T-cell (primary cell): ENCODE data around the gene ZNF784. TPM values are rescaled to one million over a fixed set of nuclear protein-coding genes. Genes with fewer than 3 reads are reported as not detected.

Source experiments
- ATAC-seq, 4 experiments: fragments of 200-7000 bp in 3 of 4; fragments of 150-1000 bp in 1 of 4; cut with Tn5 transposase; replicated peaks in 1 of 4; 1 replicate in 3 of 4; 2 replicates in 1 of 4; pipeline ENCODE4 v1.10.0; 2021; ENCODE audit warnings: moderate library complexity in 3 of 4, mild to moderate bottlenecking in 2 of 4, moderate number of reproducible peaks in 1 of 4
- CTCF ChIA-PET, 2 donors: fragments of 300-600 bp; sonication (Branson Sonifier 250); formaldehyde crosslinking; loops; one replicate each; lab custom pipeline; 2022; ENCODE audit warnings: antibody characterized with exemption in 2 of 2; lab: Charles Lee
- POLR2A ChIA-PET, 2 donors: fragments of 300-600 bp; sonication (Branson Sonifier 250); formaldehyde crosslinking; loops; one replicate each; lab custom pipeline; 2022; ENCODE audit warnings: antibody characterized with exemption in 2 of 2; lab: Charles Lee
- DNase-seq, 35 experiments: peaks; one replicate each; pipeline versions ENCODE4 v3.0.0 to v3.0.0-alpha.2; 2013 to 2023
- H3K27ac ChIP-seq: one replicate; pipeline ENCODE4 v1.5.1; 2013; ENCODE audit warnings: low read length
- H3K27me3 ChIP-seq, 2 experiments: replicated peaks in 1 of 2; 1 replicate in 1 of 2; 2 replicates in 1 of 2; pipeline versions ENCODE4 v1.6.1 to v1.7.0; 2013; ENCODE audit warnings: low read length in 1 of 2, mixed read lengths in 1 of 2; ENCODE audit not compliant: control insufficient read depth in 2 of 2, insufficient read depth in 2 of 2; ENCODE audit errors: extremely low read depth in 1 of 2
- H3K36me3 ChIP-seq, 2 donors: 1 replicate in 1 of 2; 2 replicates in 1 of 2; pipeline versions ENCODE4 v1.6.1 to v1.7.0; 2013; ENCODE audit warnings: low read length in 1 of 2; ENCODE audit not compliant: control insufficient read depth in 2 of 2, insufficient read depth in 1 of 2; ENCODE audit errors: extremely low read depth in 1 of 2
- H3K4me1 ChIP-seq, 2 experiments: 1 replicate in 1 of 2; 2 replicates in 1 of 2; pipeline versions ENCODE4 v1.6.1 to v1.7.0; 2013; ENCODE audit warnings: low read length in 2 of 2, mixed read lengths in 1 of 2; ENCODE audit not compliant: insufficient read depth in 2 of 2, control insufficient read depth in 1 of 2; ENCODE audit errors: extremely low read depth in 1 of 2
- H3K4me3 ChIP-seq, 2 donors: 1 replicate in 1 of 2; 2 replicates in 1 of 2; pipeline versions ENCODE4 v1.5.1 to v1.7.0; 2013; ENCODE audit warnings: mild to moderate bottlenecking in 2 of 2, low read length in 1 of 2, moderate library complexity in 1 of 2; ENCODE audit not compliant: control insufficient read depth in 1 of 2; ENCODE audit errors: extremely low read depth in 1 of 2
- H3K9me3 ChIP-seq: 2 replicates; pipeline ENCODE4 v1.7.0; 2013
- H3K27ac Mint-ChIP-seq, 2 donors: one replicate each; pipeline ENCODE4 v1.8.0; 2020 to 2021; ENCODE audit warnings: mild to moderate bottlenecking in 2 of 2, mixed read lengths in 2 of 2
- H3K27me3 Mint-ChIP-seq, 2 donors: one replicate each; pipeline ENCODE4 v1.8.0; 2021 to 2022; ENCODE audit warnings: mixed read lengths in 2 of 2
- H3K36me3 Mint-ChIP-seq: one replicate; pipeline ENCODE4 v1.8.0; 2021; ENCODE audit warnings: mixed read lengths
- H3K4me1 Mint-ChIP-seq, 3 donors: one replicate each; pipeline ENCODE4 v1.8.0; 2020 to 2022; ENCODE audit warnings: mixed read lengths in 3 of 3, mild to moderate bottlenecking in 1 of 3
- H3K4me3 Mint-ChIP-seq, 3 donors: one replicate each; pipeline ENCODE4 v1.8.0; 2020 to 2022; ENCODE audit warnings: mild to moderate bottlenecking in 3 of 3, mixed read lengths in 3 of 3, moderate library complexity in 3 of 3
- H3K9me3 Mint-ChIP-seq, 3 donors: one replicate each; pipeline ENCODE4 v1.8.0; 2020 to 2022; ENCODE audit warnings: mixed read lengths in 3 of 3
- WGBS: methylation state at CpG from one replicate; pipeline ENCODE4 v1.1.5; 2013; ENCODE audit warnings: missing lambda C conversion rate; ENCODE audit not compliant: insufficient coverage; 5-methylcytosine and 5-hydroxymethylcytosine counted together
- total RNA-seq, 35 experiments: library from RNA in 6 of 35; stranded (reverse) in 6 of 35; fragments of 120-200 nt in 1 of 35; gene quantifications; one replicate each; pipeline versions ENCODE4 v1.2.1 to v1.2.4 and lab custom pipeline; 2013 to 2026

ZNF784 gene
- total RNA-seq, 5 donors from 2014 or later (not counting 1 experiment from before 2014, with no cell fraction given), result 7.2 to 13.3 (median 8.2) TPM

DNA sequence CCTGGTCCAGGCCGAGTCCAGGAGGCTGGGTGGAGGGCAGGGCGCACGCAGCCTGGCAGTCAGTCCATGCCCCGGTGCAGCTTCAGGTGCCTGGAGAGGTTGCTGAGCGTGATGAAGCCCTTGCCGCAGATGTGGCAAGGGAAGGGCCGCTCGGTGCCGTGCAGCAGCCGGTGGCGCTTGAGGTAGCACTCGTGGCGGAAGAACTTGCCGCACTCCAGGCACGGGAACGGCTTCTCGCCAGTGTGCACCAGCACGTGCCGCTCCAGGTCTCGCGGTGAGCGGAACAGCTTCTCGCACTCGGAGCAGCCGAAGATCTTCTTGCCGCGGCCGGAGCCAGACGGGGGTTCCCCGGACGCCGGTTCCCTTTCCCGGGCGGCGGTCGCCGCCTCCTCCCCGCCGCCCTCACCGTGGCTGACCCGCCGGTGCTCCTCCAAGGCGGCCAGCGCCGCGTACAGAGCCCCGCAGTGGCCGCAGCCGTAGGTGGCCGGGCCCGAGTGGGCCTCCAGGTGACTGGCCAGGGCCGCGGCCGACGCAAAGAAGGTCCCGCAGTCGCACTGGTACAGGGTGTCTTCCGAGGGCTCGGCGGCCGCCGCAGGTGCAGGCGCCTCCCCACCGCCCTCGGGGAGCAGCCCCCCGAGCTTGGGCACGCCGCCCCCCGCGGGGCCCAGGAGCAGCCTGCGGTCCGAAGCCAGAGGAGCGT is 31.8 kb downstream of the ZNF784 start:
- Histone ChIP-seq H3K27ac (no peak overlapping the region), H3K27me3 (peaks cover 0 to 3% of the 10 kb centered on the region in 2 experiments), H3K9me3 (no peaks in the 10 kb centered on the region), H3K4me3 (no peak overlapping the region), H3K4me1 (peaks cover 3 to 8% of the 10 kb centered on the region in 2 experiments), H3K36me3 (peaks cover 23 to 28% of the 10 kb centered on the region in 2 donors)
- 97% methylated on average over 73 of the region's 73 CpGs for WGBS
- DNase-seq (no peak), ATAC-seq (no peak)
- no peaks in the 10 kb centered on the region for H3K9me3 Mint-ChIP-seq
- no peak overlapping the region for H3K27ac Mint-ChIP-seq
- peaks cover under 1 to 11% (median 5%) of the 10 kb centered on the region in 3 donors for H3K4me1 Mint-ChIP-seq
- ChIA-PET CTCF (interaction anchor here in 1 of 2 donors (0.7 kb wide), 1 partner anchor 31 kb away, joined by 4 read pairs; no protein-coding TSS in a partner anchor), POLR2A (no interaction called here)
- no peaks in the 10 kb centered on the region for H3K27me3 Mint-ChIP-seq
- peaks cover 34% of the 10 kb centered on the region for H3K36me3 Mint-ChIP-seq
- no peak overlapping the region for H3K4me3 Mint-ChIP-seq

DNA sequence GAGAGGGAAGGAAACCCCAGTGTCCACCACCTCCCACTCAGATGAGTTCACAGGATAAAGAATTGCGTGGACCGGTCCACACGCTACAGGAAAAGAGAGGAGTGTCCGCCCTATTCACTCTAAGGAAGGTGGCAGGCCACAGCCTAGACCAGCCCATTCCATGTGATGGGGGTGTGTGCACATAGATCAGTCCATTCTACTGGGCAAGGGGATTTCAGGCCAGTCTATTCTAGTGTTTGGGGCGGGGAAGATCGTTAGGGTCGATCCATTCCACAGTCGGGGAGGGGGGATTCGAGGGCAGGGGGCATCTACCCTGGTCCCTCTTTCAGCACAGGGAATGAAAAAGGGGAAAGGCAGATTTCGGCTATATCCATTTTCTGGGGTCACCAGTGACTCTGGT is 32.8 kb downstream of the ZNF784 start:
- no peak for ATAC-seq
- CTCF ChIA-PET, result no interaction called here
- Histone ChIP-seq H3K4me1 (peaks cover 11 to 17% of the 10 kb centered on the region in 2 experiments), H3K4me3 (no peak overlapping the region), H3K27me3 (peaks cover 0 to 10% of the 10 kb centered on the region in 2 experiments), H3K9me3 (no peaks in the 10 kb centered on the region), H3K36me3 (peaks cover 20 to 23% of the 10 kb centered on the region in 2 donors), H3K27ac (no peak overlapping the region)
- WGBS, result 100% methylated on average over 3 of the region's 10 CpGs
- Mint-ChIP-seq H3K36me3 (peaks cover 28% of the 10 kb centered on the region), H3K27me3 (no peaks in the 10 kb centered on the region), H3K9me3 (no peaks in the 10 kb centered on the region), H3K4me3 (no peak overlapping the region), H3K27ac (no peak overlapping the region), H3K4me1 (peaks cover 7 to 21% (median 10%) of the 10 kb centered on the region in 3 donors)
- DNase-seq, result no peak
- POLR2A ChIA-PET, result no interaction called here

DNA sequence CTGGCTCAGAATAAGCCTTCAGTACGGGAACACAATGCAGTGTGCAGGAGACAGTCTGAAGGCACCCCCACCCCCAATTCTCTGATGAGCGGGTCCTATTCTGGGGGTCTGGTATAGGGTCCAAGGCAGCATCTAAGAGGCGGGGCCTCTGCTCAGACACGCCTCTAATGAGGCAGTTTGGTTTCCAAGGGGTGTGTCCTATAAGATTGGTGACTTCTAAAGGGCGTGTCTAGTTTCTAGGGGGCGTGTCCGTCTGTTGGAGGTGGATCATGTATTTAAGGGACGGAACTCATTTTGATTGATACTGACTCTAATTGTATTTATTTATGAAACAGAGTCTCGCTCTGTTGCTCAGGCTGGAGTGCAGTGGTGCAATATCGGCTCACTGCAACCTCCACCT is 33.7 kb downstream of the ZNF784 start:
- DNase-seq (no peak), ATAC-seq (no peak)
- H3K4me3 ChIP-seq, result no peak overlapping the region
- Mint-ChIP-seq H3K27me3 (no peaks in the 10 kb centered on the region), H3K4me1 (peaks cover 16 to 29% (median 16%) of the 10 kb centered on the region in 3 donors), H3K27ac (no peak overlapping the region), H3K4me3 (no peak overlapping the region), H3K36me3 (peaks cover 18% of the 10 kb centered on the region), H3K9me3 (no peaks in the 10 kb centered on the region)
- H3K27ac ChIP-seq, result no peak overlapping the region
- H3K9me3 ChIP-seq, result no peaks in the 10 kb centered on the region
- POLR2A ChIA-PET, result no interaction called here
- H3K4me1 ChIP-seq, result peaks cover 15 to 27% of the 10 kb centered on the region in 2 experiments
- CTCF ChIA-PET, result no interaction called here
- 73% methylated on average over 2 of the region's 10 CpGs for WGBS
- peaks cover 14 to 18% of the 10 kb centered on the region in 2 donors for H3K36me3 ChIP-seq
- H3K27me3 ChIP-seq, result peaks cover 0 to 17% of the 10 kb centered on the region in 2 experiments

- ATAC-seq, result no peak
- Mint-ChIP-seq H3K4me3 (peak overlapping the region in 1 of 3 donors; percentile 11), H3K36me3 (peaks cover 13% of the 10 kb centered on the region), H3K27ac (no peak overlapping the region), H3K27me3 (peaks cover 0 to 2% of the 10 kb centered on the region in 2 donors), H3K4me1 (peaks cover 20 to 34% (median 21%) of the 10 kb centered on the region in 3 donors), H3K9me3 (no peaks in the 10 kb centered on the region)
- DNase-seq, result no peak
- H3K4me3 ChIP-seq, result no peak overlapping the region
- H3K9me3 ChIP-seq, result no peaks in the 10 kb centered on the region
- H3K4me1 ChIP-seq, result peaks cover 17 to 29% of the 10 kb centered on the region in 2 experiments
- CTCF ChIA-PET, result interaction anchor here in 1 of 2 donors (0.6 kb wide), 1 partner anchor 31 kb away, joined by 3 read pairs; no protein-coding TSS in a partner anchor
- H3K27me3 ChIP-seq, result peaks cover 0 to 17% of the 10 kb centered on the region in 2 experiments
- peaks cover 10 to 16% of the 10 kb centered on the region in 2 donors for H3K36me3 ChIP-seq
- POLR2A ChIA-PET, result no interaction called here
- no peak overlapping the region for H3K27ac ChIP-seq
- WGBS, result 69% methylated on average over 4 of the region's 7 CpGs
Observed at GRCh38 chr19:55590109-55590508, 34.3 kb downstream of the ZNF784 start.

- peaks cover 0 to 17% of the 10 kb centered on the region in 2 experiments for H3K27me3 ChIP-seq
- peaks cover 17 to 29% of the 10 kb centered on the region in 2 experiments for H3K4me1 ChIP-seq
- ChIA-PET CTCF (no interaction called here), POLR2A (no interaction called here)
- no peak overlapping the region for H3K4me3 Mint-ChIP-seq
- no peaks in the 10 kb centered on the region for H3K9me3 Mint-ChIP-seq
- peaks cover 0 to 2% of the 10 kb centered on the region in 2 donors for H3K27me3 Mint-ChIP-seq
- H3K9me3 ChIP-seq, result no peaks in the 10 kb centered on the region
- no peak overlapping the region for H3K27ac ChIP-seq
- 89% methylated on average over 6 of the region's 8 CpGs for WGBS
- H3K36me3 ChIP-seq, result peaks cover 5 to 16% of the 10 kb centered on the region in 2 donors
- no peak for DNase-seq
- no peak overlapping the region for H3K4me3 ChIP-seq
- peaks cover 7% of the 10 kb centered on the region for H3K36me3 Mint-ChIP-seq
- no peak overlapping the region for H3K27ac Mint-ChIP-seq
- ATAC-seq, result no peak
- H3K4me1 Mint-ChIP-seq, result peaks cover 20 to 34% (median 23%) of the 10 kb centered on the region in 3 donors
Observed at GRCh38 chr19:55588738-55589137, 35.6 kb downstream of the ZNF784 start.

DNA sequence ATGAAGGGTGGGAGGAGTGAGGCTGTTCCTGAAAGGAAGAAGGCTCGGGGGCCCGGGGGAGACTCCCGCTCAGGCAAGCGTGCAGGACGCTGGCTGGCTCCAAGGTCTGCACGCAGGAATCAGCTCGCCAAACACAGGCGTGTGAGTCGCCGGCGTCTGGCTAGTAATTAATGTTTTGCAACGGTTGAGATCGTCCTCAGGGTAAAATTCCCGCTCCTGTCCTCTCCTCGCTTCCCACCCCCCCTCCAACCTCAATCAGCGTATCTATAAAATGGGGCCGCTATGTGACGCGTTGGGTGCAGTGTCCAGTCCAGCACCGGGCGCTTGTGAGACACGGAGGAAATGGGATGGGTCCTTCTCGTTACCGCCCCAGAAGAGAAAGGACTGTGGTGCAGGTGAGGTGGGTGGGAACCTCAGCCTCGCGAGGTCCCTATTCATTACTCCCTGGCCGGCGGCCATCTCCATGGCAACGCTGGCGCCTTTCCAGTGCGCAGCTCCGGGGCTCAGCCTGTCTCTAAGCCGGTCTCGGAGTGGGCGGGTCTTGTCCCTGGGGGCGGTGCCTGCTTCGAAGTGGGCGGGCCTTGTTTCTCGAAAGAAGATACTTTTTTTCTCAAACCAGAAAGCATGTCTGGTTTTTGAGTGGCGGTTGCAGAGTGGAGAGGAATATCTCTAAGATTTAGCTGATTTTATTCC is 37.2 kb downstream of the ZNF784 start:
- DNase-seq (peak; percentile 79 to 96 (median 89)), ATAC-seq (peak; percentile 90 to 97 (median 94))
- H3K27me3 ChIP-seq, result peaks cover 0 to 17% of the 10 kb centered on the region in 2 experiments
- WGBS, result 5% methylated on average over 17 of the region's 40 CpGs
- H3K27ac ChIP-seq, result no peak overlapping the region
- H3K9me3 ChIP-seq, result no peaks in the 10 kb centered on the region
- Mint-ChIP-seq H3K4me1 (peaks cover 20 to 35% (median 25%) of the 10 kb centered on the region in 3 donors), H3K27me3 (peaks cover 0 to 2% of the 10 kb centered on the region in 2 donors), H3K36me3 (peaks cover 4% of the 10 kb centered on the region), H3K9me3 (no peaks in the 10 kb centered on the region), H3K27ac (peak overlapping the region; percentile 78 to 82), H3K4me3 (peak overlapping the region; percentile 77 to 83 (median 82))
- ChIA-PET POLR2A (interaction anchor here in 1 of 2 donors (0.7 kb wide), 1 partner anchor 53 kb away, joined by 3 read pairs; no protein-coding TSS in a partner anchor), CTCF (interaction anchor here in 1 of 2 donors (0.6 to 1.2 kb wide), 3 partner anchors 13 to 66 kb away, joined by 3 to 5 read pairs (median 4); partner anchors contain the start of genes ZNF524 and ZNF865)
- H3K4me3 ChIP-seq, result peak overlapping the region; percentile 40 to 57
- peaks cover 2 to 4% of the 10 kb centered on the region in 2 donors for H3K36me3 ChIP-seq
- peaks cover 17 to 29% of the 10 kb centered on the region in 2 experiments for H3K4me1 ChIP-seq
